Stimulated activated memory B cell treated with anti-CD40 and anti-IgM and Interleukin-4, amounts not matched to agents 10 μg/mL and 1 μg/mL and 100 μg/mL, for 72 hours (primary cell): ENCODE data around the gene MAGOH.

Source experiments
- ATAC-seq: fragments of 150-1000 bp; cut with Tn5 transposase; 2 replicates; pipeline ENCODE4 v1.10.0; 2021
- H3K27ac Mint-ChIP-seq: one replicate; pipeline ENCODE4 v1.8.0; 2022; ENCODE audit warnings: mild to moderate bottlenecking, mixed read lengths
- H3K27me3 Mint-ChIP-seq: one replicate; pipeline ENCODE4 v1.8.0; 2022; ENCODE audit warnings: mixed read lengths
- H3K36me3 Mint-ChIP-seq: one replicate; pipeline ENCODE4 v1.8.0; 2022; ENCODE audit warnings: mixed read lengths
- H3K4me1 Mint-ChIP-seq: one replicate; pipeline ENCODE4 v1.8.0; 2022; ENCODE audit warnings: mixed read lengths
- H3K4me3 Mint-ChIP-seq: one replicate; pipeline ENCODE4 v1.8.0; 2022; ENCODE audit warnings: mild to moderate bottlenecking, moderate library complexity, mixed read lengths
- H3K9me3 Mint-ChIP-seq: one replicate; pipeline ENCODE4 v1.8.0; 2022; ENCODE audit warnings: mixed read lengths

The MAGOH gene

GRCh38 chr1:53257454-53258081 lies 19.2 kb upstream of the MAGOH start:
- ATAC-seq: no peak
- Mint-ChIP-seq H3K4me1 (peaks cover 14% of the 10 kb centered on the region), H3K4me3 (no peak overlapping the region), H3K36me3 (peaks cover 72% of the 10 kb centered on the region), H3K27me3 (no peaks in the 10 kb centered on the region), H3K9me3 (no peaks in the 10 kb centered on the region), H3K27ac (peak overlapping the region; percentile 9)

- H3K4me1 Mint-ChIP-seq: peaks cover 14% of the 10 kb centered on the region
- H3K4me3 Mint-ChIP-seq: no peak overlapping the region
- no peak for ATAC-seq
- H3K27me3 Mint-ChIP-seq: no peaks in the 10 kb centered on the region
- H3K27ac Mint-ChIP-seq: no peak overlapping the region
- no peaks in the 10 kb centered on the region for H3K9me3 Mint-ChIP-seq
- peaks cover 71% of the 10 kb centered on the region for H3K36me3 Mint-ChIP-seq
Observed at GRCh38 chr1:53256511-53257453, 18.5 kb upstream of the MAGOH start.

- H3K4me3 Mint-ChIP-seq: no peak overlapping the region
- H3K27me3 Mint-ChIP-seq: no peaks in the 10 kb centered on the region
- H3K4me1 Mint-ChIP-seq: peaks cover 5% of the 10 kb centered on the region
- H3K9me3 Mint-ChIP-seq: no peaks in the 10 kb centered on the region
- peaks cover 73% of the 10 kb centered on the region for H3K36me3 Mint-ChIP-seq
- ATAC-seq: no peak
- H3K27ac Mint-ChIP-seq: no peak overlapping the region
Observed at GRCh38 chr1:53255031-53255430, 16.7 kb upstream of the MAGOH start.

GRCh38 chr1:53254011-53254640 lies 15.8 kb upstream of the MAGOH start:
- Mint-ChIP-seq H3K4me3 (no peak overlapping the region), H3K9me3 (no peaks in the 10 kb centered on the region), H3K4me1 (no peaks in the 10 kb centered on the region), H3K27me3 (no peaks in the 10 kb centered on the region), H3K27ac (no peak overlapping the region), H3K36me3 (peaks cover 75% of the 10 kb centered on the region)
- no peak for ATAC-seq

- Mint-ChIP-seq H3K27ac (no peak overlapping the region), H3K9me3 (no peaks in the 10 kb centered on the region), H3K4me1 (peaks cover 23% of the 10 kb centered on the region), H3K27me3 (no peaks in the 10 kb centered on the region), H3K36me3 (peaks cover 73% of the 10 kb centered on the region), H3K4me3 (no peak overlapping the region)
- ATAC-seq: no peak
Observed at GRCh38 chr1:53250325-53250724, 12.0 kb upstream of the MAGOH start.

GRCh38 chr1:53249706-53250105 lies 11.4 kb upstream of the MAGOH start:
- no peak overlapping the region for H3K27ac Mint-ChIP-seq
- no peaks in the 10 kb centered on the region for H3K9me3 Mint-ChIP-seq
- no peak overlapping the region for H3K4me3 Mint-ChIP-seq
- no peaks in the 10 kb centered on the region for H3K27me3 Mint-ChIP-seq
- peaks cover 27% of the 10 kb centered on the region for H3K4me1 Mint-ChIP-seq
- ATAC-seq: no peak
- peaks cover 77% of the 10 kb centered on the region for H3K36me3 Mint-ChIP-seq

- H3K36me3 Mint-ChIP-seq: peaks cover 56% of the 10 kb centered on the region
- peaks cover 27% of the 10 kb centered on the region for H3K4me1 Mint-ChIP-seq
- H3K27me3 Mint-ChIP-seq: no peaks in the 10 kb centered on the region
- H3K4me3 Mint-ChIP-seq: no peak overlapping the region
- H3K27ac Mint-ChIP-seq: no peak overlapping the region
- no peak for ATAC-seq
- H3K9me3 Mint-ChIP-seq: no peaks in the 10 kb centered on the region
Observed at GRCh38 chr1:53246261-53247134, 8.2 kb upstream of the MAGOH start.

GRCh38 chr1:53244141-53244540 lies 5.8 kb upstream of the MAGOH start:
- H3K36me3 Mint-ChIP-seq: peaks cover 33% of the 10 kb centered on the region
- H3K4me1 Mint-ChIP-seq: peaks cover 28% of the 10 kb centered on the region
- no peak for ATAC-seq
- no peak overlapping the region for H3K4me3 Mint-ChIP-seq
- H3K27me3 Mint-ChIP-seq: no peaks in the 10 kb centered on the region
- H3K9me3 Mint-ChIP-seq: no peaks in the 10 kb centered on the region
- H3K27ac Mint-ChIP-seq: no peak overlapping the region

GRCh38 chr1:53242381-53242780 lies 4.1 kb upstream of the MAGOH start:
- ATAC-seq: no peak
- H3K4me1 Mint-ChIP-seq: peaks cover 38% of the 10 kb centered on the region
- H3K9me3 Mint-ChIP-seq: peaks cover 3% of the 10 kb centered on the region
- H3K27me3 Mint-ChIP-seq: no peaks in the 10 kb centered on the region
- H3K27ac Mint-ChIP-seq: no peak overlapping the region
- no peak overlapping the region for H3K4me3 Mint-ChIP-seq
- peaks cover 29% of the 10 kb centered on the region for H3K36me3 Mint-ChIP-seq

- Mint-ChIP-seq H3K4me1 (peaks cover 37% of the 10 kb centered on the region), H3K27ac (no peak overlapping the region), H3K9me3 (peaks cover 3% of the 10 kb centered on the region), H3K4me3 (no peak overlapping the region), H3K27me3 (no peaks in the 10 kb centered on the region), H3K36me3 (peaks cover 27% of the 10 kb centered on the region)
- ATAC-seq: no peak
Observed at GRCh38 chr1:53241828-53242227, 3.5 kb upstream of the MAGOH start.

GRCh38 chr1:53237638-53238037 lies 680 bp downstream of the MAGOH start:
- peaks cover 34% of the 10 kb centered on the region for H3K36me3 Mint-ChIP-seq
- no peak for ATAC-seq
- peaks cover 34% of the 10 kb centered on the region for H3K4me1 Mint-ChIP-seq
- peak overlapping the region; percentile 98 for H3K27ac Mint-ChIP-seq
- H3K27me3 Mint-ChIP-seq: no peaks in the 10 kb centered on the region
- H3K9me3 Mint-ChIP-seq: peaks cover 3% of the 10 kb centered on the region
- peak overlapping the region; percentile 100 for H3K4me3 Mint-ChIP-seq

- Mint-ChIP-seq H3K4me3 (peak overlapping the region; percentile 91), H3K4me1 (peaks cover 24% of the 10 kb centered on the region), H3K36me3 (peaks cover 14% of the 10 kb centered on the region), H3K27me3 (no peaks in the 10 kb centered on the region), H3K27ac (peak overlapping the region; percentile 96), H3K9me3 (no peaks in the 10 kb centered on the region)
- ATAC-seq: no peak
Observed at GRCh38 chr1:53220962-53221286, 17.4 kb downstream of the MAGOH start.

- Mint-ChIP-seq H3K4me3 (peak within 1 kb of the TSS; percentile 91), H3K36me3 (peaks cover 14% of the 10 kb centered on the region), H3K27ac (peak within 1 kb of the TSS; percentile 96), H3K27me3 (no peaks in the 10 kb centered on the region), H3K9me3 (no peaks in the 10 kb centered on the region), H3K4me1 (peaks cover 24% of the 10 kb centered on the region)
- peak; percentile 98 for ATAC-seq
Observed at GRCh38 chr1:53220171-53220961, 18.0 kb downstream of the MAGOH start, which contains the start of gene CZIB. TSS of gene CZIB (minus strand) at chr1:53220634. CDS start at chr1:53220575, 59 bp downstream.

- Mint-ChIP-seq H3K27ac (peak overlapping the region; percentile 96), H3K36me3 (peaks cover 14% of the 10 kb centered on the region), H3K27me3 (no peaks in the 10 kb centered on the region), H3K4me3 (peak overlapping the region; percentile 91), H3K4me1 (peaks cover 24% of the 10 kb centered on the region), H3K9me3 (no peaks in the 10 kb centered on the region)
- ATAC-seq: no peak
Observed at GRCh38 chr1:53219711-53220110, 18.6 kb downstream of the MAGOH start.
